NCI-H1105 (cell line): ENCODE measurements around the gene CLASP2.
A peak's percentile ranks its signal among the peaks of the same experiment; 100 is the strongest.

Source experiments
- DNase-seq: peaks from one replicate; lab custom pipeline; 2025; lab: John Stamatoyannopoulos, UW

Gene CLASP2

GRCh38 chr3:33636125-33636850, 81.8 kb downstream of the CLASP2 start:
- peak; percentile 41 for DNase-seq

GRCh38 chr3:33634262-33634661, 83.8 kb downstream of the CLASP2 start:
- no peak for DNase-seq

- DNase-seq: no peak
Measured at GRCh38 chr3:33629219-33629618, 88.8 kb downstream of the CLASP2 start.

- no peak for DNase-seq
Measured at GRCh38 chr3:33624756-33625155, 93.3 kb downstream of the CLASP2 start.

GRCh38 chr3:33613041-33613440, 105.0 kb downstream of the CLASP2 start:
- no peak for DNase-seq

GRCh38 chr3:33612607-33613006, 105.4 kb downstream of the CLASP2 start:
- no peak for DNase-seq

GRCh38 chr3:33602829-33603228, 115.2 kb downstream of the CLASP2 start:
- DNase-seq: no peak

GRCh38 chr3:33597257-33597689, 120.8 kb downstream of the CLASP2 start:
- DNase-seq: no peak

GRCh38 chr3:33592999-33593398, 125.1 kb downstream of the CLASP2 start:
- no peak for DNase-seq

- no peak for DNase-seq
Measured at GRCh38 chr3:33590541-33590940, 127.5 kb downstream of the CLASP2 start.

GRCh38 chr3:33586402-33586801, 131.7 kb downstream of the CLASP2 start:
- DNase-seq: no peak

GRCh38 chr3:33582234-33582633, 135.8 kb downstream of the CLASP2 start:
- DNase-seq: no peak

- no peak for DNase-seq
Measured at GRCh38 chr3:33581666-33582065, 136.4 kb downstream of the CLASP2 start.

GRCh38 chr3:33579840-33580239, 138.2 kb downstream of the CLASP2 start:
- DNase-seq: no peak

GRCh38 chr3:33579178-33579510, 138.9 kb downstream of the CLASP2 start:
- no peak for DNase-seq

- DNase-seq: no peak
Measured at GRCh38 chr3:33578325-33579177, 139.5 kb downstream of the CLASP2 start.

GRCh38 chr3:33577588-33577987, 140.5 kb downstream of the CLASP2 start:
- no peak for DNase-seq

GRCh38 chr3:33577173-33577572, 140.9 kb downstream of the CLASP2 start:
- DNase-seq: no peak

GRCh38 chr3:33575311-33575710, 142.7 kb downstream of the CLASP2 start:
- DNase-seq: no peak

GRCh38 chr3:33557829-33558228, 160.2 kb downstream of the CLASP2 start:
- DNase-seq: no peak

- DNase-seq: no peak
Measured at GRCh38 chr3:33557279-33557678, 160.8 kb downstream of the CLASP2 start.

- no peak for DNase-seq
Measured at GRCh38 chr3:33547101-33547500, 171.0 kb downstream of the CLASP2 start.

GRCh38 chr3:33544126-33544525, 173.9 kb downstream of the CLASP2 start:
- DNase-seq: no peak
